Esophagus (tissue), 2 donors: ENCODE data around the gene SEMA4D. TPM values are rescaled to one million over a fixed set of nuclear protein-coding genes. Genes with fewer than 3 reads are reported as not detected.
"Not testable (repeated sequence)": the region's sequence is repeated elsewhere in the genome, so short reads cannot be mapped to it uniquely, and the experiment has no call there.

Experiments used
- H3K27ac ChIP-seq, 2 donors: one replicate each; pipeline ENCODE4 v1.5.1; 2013; ENCODE audit warnings: low read depth in 2 of 2, mild to moderate bottlenecking in 2 of 2, inconsistent platforms in 1 of 2, low read length in 1 of 2, moderate library complexity in 1 of 2
- H3K27me3 ChIP-seq, 2 donors: one replicate each; pipeline ENCODE4 v1.6.1; 2013; ENCODE audit warnings: low read length in 2 of 2, control low read depth in 1 of 2, mild to moderate bottlenecking in 1 of 2; ENCODE audit not compliant: insufficient read depth in 2 of 2, control insufficient read depth in 1 of 2
- H3K36me3 ChIP-seq, 2 donors: one replicate each; pipeline ENCODE4 v1.6.1; 2013; ENCODE audit warnings: low read length in 1 of 2; ENCODE audit not compliant: control insufficient read depth in 2 of 2, insufficient read depth in 2 of 2
- H3K4me1 ChIP-seq, 2 donors: one replicate each; pipeline ENCODE4 v1.6.1; 2013; ENCODE audit warnings: low read length in 1 of 2; ENCODE audit not compliant: control insufficient read depth in 2 of 2, insufficient read depth in 2 of 2
- H3K4me3 ChIP-seq, 2 donors: one replicate each; pipeline ENCODE4 v1.5.1; 2013; ENCODE audit warnings: low read length in 2 of 2, mild to moderate bottlenecking in 2 of 2, low read depth in 1 of 2, moderate library complexity in 1 of 2
- H3K9me3 ChIP-seq, 2 donors: one replicate each; pipeline ENCODE4 v1.6.1; 2013; ENCODE audit warnings: mild to moderate bottlenecking in 2 of 2, low read depth in 1 of 2, low read length in 1 of 2, moderate library complexity in 1 of 2; ENCODE audit not compliant: control insufficient read depth in 2 of 2, insufficient read depth in 1 of 2
- WGBS, 2 donors: extraction: QIAGEN DNeasy Blood & Tissue Kit; methylation state at CpG; one replicate each; pipeline ENCODE4 v1.1.7; 2013; 5-methylcytosine and 5-hydroxymethylcytosine counted together
- polyA plus RNA-seq, 2 donors: library from polyadenylated mRNA; stranded (reverse); fragments of 200-250 nt; gene quantifications; one replicate each; pipeline ENCODE4 v1.2.3, GENCODE V29; 2013
- donor health status: healthy with polysubstance abuse.
- donor health status: Bipolar disorder and iron deficiency.

The SEMA4D gene
- polyA plus RNA-seq, 2 donors, result 17.1 to 33.4 TPM

DNA sequence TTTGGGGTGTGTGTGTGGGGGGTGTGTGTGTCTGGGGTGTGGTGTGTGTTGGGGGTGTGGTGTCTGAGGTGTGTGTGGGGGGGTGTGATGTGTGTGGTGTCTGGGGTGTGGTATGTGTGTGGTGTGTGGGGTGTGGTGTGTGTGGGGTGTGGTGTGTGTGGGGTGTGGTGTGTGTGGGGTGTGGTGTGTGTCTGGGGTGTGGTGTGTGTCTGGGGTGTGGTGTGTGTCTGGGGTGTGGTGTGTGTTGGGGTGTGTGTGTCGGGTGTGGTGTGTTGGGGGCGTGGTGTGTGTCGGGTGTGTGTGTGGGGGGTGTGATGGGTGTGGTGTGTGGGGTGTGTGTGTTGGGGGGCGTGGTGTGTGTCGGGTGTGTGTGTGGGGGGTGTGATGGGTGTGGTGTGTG is 126.1 kb downstream of the SEMA4D start:
- Histone ChIP-seq H3K36me3 (peaks cover 3 to 14% of the 10 kb centered on the region in 2 donors), H3K27ac (peak overlapping the region in 1 of 2 donors; percentile 36)
- H3K4me3 ChIP-seq, H3K9me3 ChIP-seq, H3K27me3 ChIP-seq, H3K4me1 ChIP-seq: not testable (repeated sequence)
- 60 to 75% methylated on average over 4 to 5 of the region's 5 CpGs for WGBS, 2 donors

DNA sequence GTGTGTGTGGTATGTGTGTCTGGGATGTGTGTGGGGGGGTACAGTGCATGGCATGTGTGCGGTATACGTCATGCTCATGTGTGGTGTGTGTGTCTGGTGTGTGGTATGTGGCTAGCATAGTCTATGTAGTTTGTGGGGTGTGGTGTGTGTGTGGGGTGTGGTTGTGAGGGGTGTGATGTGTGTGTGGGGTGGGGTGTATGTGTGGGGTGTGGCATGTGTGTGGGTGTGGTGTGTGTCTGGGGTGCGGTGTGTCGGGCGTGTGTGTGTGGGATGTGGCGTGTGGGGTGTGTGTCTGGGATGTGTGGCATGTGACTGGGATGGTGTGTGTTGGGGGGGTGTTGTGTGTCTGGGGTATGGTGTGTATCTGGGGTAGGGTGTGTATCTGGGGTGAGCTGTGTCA is 127.3 kb downstream of the SEMA4D start:
- Histone ChIP-seq H3K9me3 (peaks cover 0 to 6% of the 10 kb centered on the region in 2 donors), H3K27ac (no peak overlapping the region), H3K4me1 (peaks cover 0 to 3% of the 10 kb centered on the region in 2 donors), H3K27me3 (no peaks in the 10 kb centered on the region), H3K4me3 (no peak overlapping the region), H3K36me3 (peaks cover 0 to 10% of the 10 kb centered on the region in 2 donors)
- 87 to 92% methylated on average over 6 of the region's 6 CpGs for WGBS, 2 donors

DNA sequence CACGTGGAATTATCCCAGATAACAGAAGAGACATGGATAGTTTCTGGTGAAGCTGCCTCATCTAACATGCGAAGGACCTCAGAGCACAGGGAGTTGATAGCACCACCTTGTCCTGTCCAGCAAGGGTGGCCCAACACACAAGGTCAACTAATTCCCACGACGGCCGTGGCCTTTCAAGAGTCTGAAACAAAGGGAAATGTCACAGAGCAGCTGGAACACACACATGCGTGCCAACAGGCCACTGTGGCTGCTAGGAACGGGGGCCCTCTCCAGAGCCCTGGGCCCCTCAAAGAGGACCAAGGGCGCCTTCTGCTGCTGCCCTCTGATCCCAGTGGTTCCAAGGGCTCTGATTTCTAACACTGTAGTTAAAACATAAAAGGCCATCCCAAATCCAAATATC is 128.9 kb downstream of the SEMA4D start:
- WGBS, 2 donors, result 85 to 90% methylated on average over 8 of the region's 8 CpGs
- no peaks in the 10 kb centered on the region for H3K4me1 ChIP-seq
- H3K27me3 ChIP-seq, result no peaks in the 10 kb centered on the region
- H3K36me3 ChIP-seq, result peaks cover 0 to 10% of the 10 kb centered on the region in 2 donors
- no peak overlapping the region for H3K4me3 ChIP-seq
- H3K9me3 ChIP-seq, result peaks cover 0 to 6% of the 10 kb centered on the region in 2 donors
- H3K27ac ChIP-seq, result no peak overlapping the region

- Histone ChIP-seq H3K27me3 (no peaks in the 10 kb centered on the region), H3K27ac (no peak overlapping the region), H3K36me3 (peaks cover 0 to 14% of the 10 kb centered on the region in 2 donors), H3K9me3 (peaks cover 0 to 6% of the 10 kb centered on the region in 2 donors), H3K4me3 (no peak overlapping the region), H3K4me1 (no peaks in the 10 kb centered on the region)
- 88 to 90% methylated on average over 7 of the region's 7 CpGs for WGBS, 2 donors
These were observed 129.4 kb downstream of the SEMA4D start for GRCh38 chr9:89368550-89368949.

- 83 to 85% methylated on average over 14 of the region's 14 CpGs for WGBS, 2 donors
- H3K27ac ChIP-seq, result no peak overlapping the region
- peaks cover 0 to 14% of the 10 kb centered on the region in 2 donors for H3K36me3 ChIP-seq
- H3K9me3 ChIP-seq, result peaks cover 0 to 6% of the 10 kb centered on the region in 2 donors
- H3K4me3 ChIP-seq, result no peak overlapping the region
- no peaks in the 10 kb centered on the region for H3K4me1 ChIP-seq
- no peaks in the 10 kb centered on the region for H3K27me3 ChIP-seq
These were observed 130.0 kb downstream of the SEMA4D start for GRCh38 chr9:89367726-89368437.

DNA sequence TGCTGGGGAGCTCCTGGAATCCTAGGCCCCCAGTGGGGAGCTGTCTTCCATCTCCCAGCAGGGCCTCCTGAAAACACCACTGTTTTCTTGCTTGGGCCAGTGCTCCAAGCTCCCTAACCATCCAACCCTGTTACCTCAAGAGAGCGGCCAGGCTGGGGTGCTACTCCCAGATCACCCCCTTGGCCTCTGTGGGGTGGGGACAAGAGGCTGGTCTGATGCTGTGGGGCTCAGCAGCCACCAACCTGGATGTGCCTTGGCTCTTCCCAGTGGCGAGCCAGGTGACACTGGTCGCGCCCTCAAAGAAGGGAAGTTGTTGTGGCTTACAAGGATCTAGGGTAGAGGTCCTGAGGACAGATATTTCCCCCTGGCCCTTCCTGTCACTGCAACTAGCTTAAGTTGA is 130.6 kb downstream of the SEMA4D start:
- peaks cover 0 to 20% of the 10 kb centered on the region in 2 donors for H3K36me3 ChIP-seq
- WGBS, 2 donors, result 95% methylated on average over 4 of the region's 4 CpGs
- peaks cover 0 to 6% of the 10 kb centered on the region in 2 donors for H3K9me3 ChIP-seq
- no peak overlapping the region for H3K27ac ChIP-seq
- H3K27me3 ChIP-seq, result no peaks in the 10 kb centered on the region
- H3K4me3 ChIP-seq, result no peak overlapping the region
- H3K4me1 ChIP-seq, result no peaks in the 10 kb centered on the region

- WGBS, 2 donors, result 82 to 85% methylated on average over 3 of the region's 3 CpGs
- Histone ChIP-seq H3K4me1 (no peaks in the 10 kb centered on the region), H3K9me3 (peaks cover 0 to 4% of the 10 kb centered on the region in 2 donors), H3K4me3 (no peak overlapping the region), H3K36me3 (peaks cover 2 to 25% of the 10 kb centered on the region in 2 donors), H3K27ac (no peak overlapping the region), H3K27me3 (no peaks in the 10 kb centered on the region)
These were observed 131.2 kb downstream of the SEMA4D start for GRCh38 chr9:89366711-89367110.

- no peak overlapping the region for H3K27ac ChIP-seq
- no peaks in the 10 kb centered on the region for H3K4me1 ChIP-seq
- no peaks in the 10 kb centered on the region for H3K27me3 ChIP-seq
- WGBS, 2 donors, result 91 to 95% methylated on average over 2 of the region's 2 CpGs
- peaks cover 4 to 34% of the 10 kb centered on the region in 2 donors for H3K36me3 ChIP-seq
- no peak overlapping the region for H3K4me3 ChIP-seq
- peaks cover 0 to 2% of the 10 kb centered on the region in 2 donors for H3K9me3 ChIP-seq
These were observed 132.4 kb downstream of the SEMA4D start for GRCh38 chr9:89365532-89365912.

DNA sequence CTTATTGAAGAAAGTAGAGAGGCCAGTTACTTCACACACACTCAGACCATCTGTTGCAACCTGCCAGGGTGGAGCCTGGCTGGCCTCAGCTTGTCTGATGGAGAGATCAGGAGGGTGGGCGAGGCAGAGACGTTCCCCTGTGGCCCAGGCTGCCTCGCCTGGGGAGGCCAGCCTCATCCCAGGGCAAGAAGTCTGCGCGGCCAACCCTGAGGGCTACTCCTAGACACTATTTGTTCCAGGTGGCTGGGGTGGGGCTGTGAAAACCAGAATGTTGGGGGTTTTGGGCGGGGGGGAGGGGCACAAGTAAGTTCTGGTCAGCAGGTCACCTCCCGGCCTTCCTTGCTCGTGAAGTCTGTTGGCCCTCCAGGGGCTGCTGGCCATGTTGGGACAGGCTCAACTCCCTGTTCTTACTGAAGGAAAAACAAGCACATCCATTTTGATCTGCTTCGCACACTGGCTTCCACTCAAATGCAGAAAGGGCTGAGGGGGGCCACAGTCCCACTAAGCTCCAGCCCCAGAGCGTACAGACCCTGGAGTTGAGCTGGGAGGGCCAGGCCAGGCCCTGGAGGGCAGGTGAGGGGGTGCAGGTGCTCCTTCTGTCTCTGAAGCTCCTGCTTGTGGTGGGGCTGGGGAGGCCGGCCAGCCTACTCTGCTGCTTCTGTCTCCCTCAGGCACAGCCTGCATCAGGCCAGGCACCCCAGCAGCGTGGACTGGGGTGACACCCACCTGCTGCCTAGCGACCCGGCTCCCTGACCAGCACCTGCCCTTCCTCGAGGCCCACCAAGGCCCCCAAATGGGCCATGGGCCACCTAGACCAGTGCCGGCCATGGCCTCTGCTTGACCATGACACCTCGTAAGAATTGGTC is 133.0 kb downstream of the SEMA4D start:
- 81 to 85% methylated on average over 17 of the region's 17 CpGs for WGBS, 2 donors
- Histone ChIP-seq H3K36me3 (peaks cover 4 to 33% of the 10 kb centered on the region in 2 donors), H3K4me1 (no peaks in the 10 kb centered on the region), H3K4me3 (no peak overlapping the region), H3K27ac (no peak overlapping the region), H3K27me3 (no peaks in the 10 kb centered on the region), H3K9me3 (peaks cover 0 to 2% of the 10 kb centered on the region in 2 donors)
